OCI-LY3 (cell line): Measurements from ENCODE around the gene GJA10.

Experiments
- H2AFZ ChIP-seq: fragments of 200-600, 300-600 bp; shearing (Covaris generic); 2 replicates; pipeline ENCODE4 v1.6.0; 2014; ENCODE audit warnings: antibody characterized with exemption, low read depth, low read length
- H3K27ac ChIP-seq: fragments of 200-600, 300-600 bp; sonication (generic); 2 replicates; pipeline ENCODE4 v1.5.1; 2014; ENCODE audit warnings: mild to moderate bottlenecking, low read length, moderate library complexity, mixed read lengths
- H3K27me3 ChIP-seq: fragments of 200-600, 300-600 bp; sonication (generic); 2 replicates; pipeline ENCODE4 v1.6.1; 2014; ENCODE audit warnings: low read depth, low read length, mixed read lengths
- H3K36me3 ChIP-seq: fragments of 200-600, 300-600 bp; sonication (generic); replicated peaks from 2 replicates; pipeline ENCODE3; 2014; ENCODE audit warnings: low read depth, low read length, mixed read lengths
- H3K4me1 ChIP-seq: fragments of 300-600, 200-600 bp; sonication (generic); 2 replicates; pipeline ENCODE4 v1.6.1; 2014; ENCODE audit warnings: low read length, mixed read lengths
- H3K4me2 ChIP-seq: fragments of 200-600, 300-600 bp; sonication (generic); 2 replicates; pipeline ENCODE4 v1.6.1; 2014; ENCODE audit warnings: low read length, mixed read lengths
- H3K4me3 ChIP-seq: fragments of 300-600, 200-600 bp; sonication (generic); 2 replicates; pipeline ENCODE4 v1.5.1; 2014; ENCODE audit warnings: antibody characterized with exemption, mild to moderate bottlenecking, low read length, moderate library complexity
- H3K79me2 ChIP-seq: fragments of 300-600, 200-600 bp; shearing (Covaris generic); 2 replicates; pipeline ENCODE4 v1.6.1; 2014; ENCODE audit warnings: mild to moderate bottlenecking, low read length, mixed read lengths
- H3K9ac ChIP-seq: fragments of 300-600, 200-600 bp; shearing (Covaris generic); 2 replicates; pipeline ENCODE4 v1.6.0; 2014; ENCODE audit warnings: mild to moderate bottlenecking, low read length, moderate library complexity
- H3K9me3 ChIP-seq: fragments of 200-600, 300-600 bp; shearing (Covaris generic); 2 replicates; pipeline ENCODE4 v1.6.1; 2014; ENCODE audit warnings: low read length, mixed read lengths; ENCODE audit not compliant: insufficient read depth
- H4K20me1 ChIP-seq: fragments of 200-600, 300-600 bp; sonication (generic); 2 replicates; pipeline ENCODE4 v1.6.1; 2016; ENCODE audit warnings: low read length, mixed read lengths; ENCODE audit not compliant: insufficient read depth
- CTCF ChIP-seq: fragments of 200-600, 300-600 bp; sonication (generic); IDR thresholded peaks from 2 replicates; pipeline ENCODE4 v1.5.1; 2014; ENCODE audit warnings: antibody characterized with exemption, low read length, low read depth
- EZH2phosphoT487 ChIP-seq: fragments of 200-600 bp; shearing (Covaris generic); IDR thresholded peaks from 2 replicates; pipeline ENCODE4 v1.6.1; 2018; ENCODE audit warnings: antibody characterized with exemption, mixed run types, low read depth

The GJA10 gene

GRCh38 chr6:89942601-89943000, 48.3 kb downstream of the GJA10 start:
- H4K20me1 ChIP-seq = no peaks in the 10 kb centered on the region
- TF ChIP-seq CTCF = no peak
- TF ChIP-seq EZH2phosphoT487 = no peak

GRCh38 chr6:89944181-89944755, 50.0 kb downstream of the GJA10 start:
- Histone ChIP-seq H3K9ac (no peak overlapping the region), H3K79me2 (no peaks in the 10 kb centered on the region), H3K27ac (no peak overlapping the region), H4K20me1 (no peaks in the 10 kb centered on the region), H3K4me2 (no peak overlapping the region), H3K27me3 (no peaks in the 10 kb centered on the region), H2AFZ (no peak overlapping the region), H3K9me3 (no peaks in the 10 kb centered on the region), H3K4me1 (no peaks in the 10 kb centered on the region), H3K36me3 (no peaks in the 10 kb centered on the region), H3K4me3 (no peak overlapping the region)
- TF ChIP-seq CTCF = no peak
- TF ChIP-seq EZH2phosphoT487 = no peak

More at GRCh38 chr6:89942601-89943000, 48.3 kb downstream of the GJA10 start:
- no peaks in the 10 kb centered on the region for H3K79me2 ChIP-seq
- H3K36me3 ChIP-seq = no peaks in the 10 kb centered on the region
- no peak overlapping the region for H2AFZ ChIP-seq
- H3K9me3 ChIP-seq = no peaks in the 10 kb centered on the region
- H3K4me2 ChIP-seq = no peak overlapping the region
- no peak overlapping the region for H3K9ac ChIP-seq
- H3K4me1 ChIP-seq = no peaks in the 10 kb centered on the region
- H3K4me3 ChIP-seq = no peak overlapping the region
- H3K27ac ChIP-seq = no peak overlapping the region
- H3K27me3 ChIP-seq = 0 out of 2 replicates have a peak, but pooled peaks cover 4% of the 10 kb centered on the region

GRCh38 chr6:89944826-89945407, 50.6 kb downstream of the GJA10 start:
- H3K4me1 ChIP-seq = no peaks in the 10 kb centered on the region
- H3K27ac ChIP-seq = no peak overlapping the region
- no peak overlapping the region for H3K4me2 ChIP-seq
- TF ChIP-seq EZH2phosphoT487 (no peak), CTCF (peak; percentile 51)
- H3K4me3 ChIP-seq = no peak overlapping the region
- no peak overlapping the region for H3K9ac ChIP-seq
- no peaks in the 10 kb centered on the region for H4K20me1 ChIP-seq
- no peaks in the 10 kb centered on the region for H3K27me3 ChIP-seq
- no peaks in the 10 kb centered on the region for H3K9me3 ChIP-seq
- no peak overlapping the region for H2AFZ ChIP-seq
- H3K36me3 ChIP-seq = no peaks in the 10 kb centered on the region
- no peaks in the 10 kb centered on the region for H3K79me2 ChIP-seq
